GM19193 (cell line): ENCODE measurements around the gene MMP15.

Experiments
- POLR2A ChIP-seq: IDR thresholded peaks from 4 replicates; pipeline ENCODE4 v1.6.1; 2011; ENCODE audit not compliant: insufficient read depth, insufficient read length; ENCODE audit errors: extremely low read depth

MMP15 gene

GRCh38 chr16:58024486-58025350 lies 836 bp upstream of the MMP15 start:
- TF ChIP-seq POLR2A: no peak

- no peak for TF ChIP-seq POLR2A
These were observed 668 bp downstream of the MMP15 start for GRCh38 chr16:58026139-58026704.

GRCh38 chr16:58026705-58027160 lies 1.2 kb downstream of the MMP15 start:
- no peak for TF ChIP-seq POLR2A

GRCh38 chr16:58027161-58027915 lies 1.8 kb downstream of the MMP15 start:
- TF ChIP-seq POLR2A: no peak

- TF ChIP-seq POLR2A: no peak
These were observed 2.4 kb downstream of the MMP15 start for GRCh38 chr16:58027916-58028455.

GRCh38 chr16:58028541-58029070 lies 3.1 kb downstream of the MMP15 start:
- TF ChIP-seq POLR2A: no peak

- no peak for TF ChIP-seq POLR2A
These were observed 3.9 kb downstream of the MMP15 start for GRCh38 chr16:58029410-58029809.

GRCh38 chr16:58030136-58030840 lies 4.7 kb downstream of the MMP15 start:
- no peak for TF ChIP-seq POLR2A

GRCh38 chr16:58031016-58031800 lies 5.7 kb downstream of the MMP15 start:
- TF ChIP-seq POLR2A: no peak

- no peak for TF ChIP-seq POLR2A
These were observed 7.2 kb downstream of the MMP15 start for GRCh38 chr16:58032710-58033293.

- TF ChIP-seq POLR2A: no peak
These were observed 8.7 kb downstream of the MMP15 start for GRCh38 chr16:58034128-58034685.

- no peak for TF ChIP-seq POLR2A
These were observed 9.2 kb downstream of the MMP15 start for GRCh38 chr16:58034774-58035173.
